Chondrocyte (in vitro differentiated cells): ENCODE measurements around the gene BSX. TPM values are rescaled to one million over a fixed set of nuclear protein-coding genes. Genes with fewer than 3 reads are reported as not detected.

Experiments used
- DNase-seq: peaks from one replicate; pipeline ENCODE4 v3.0.0; 2021; ENCODE audit warnings: mixed read lengths, low spot score
- H3K27ac Mint-ChIP-seq: one replicate; pipeline ENCODE4 v1.8.0; 2021; ENCODE audit warnings: mild to moderate bottlenecking, moderate library complexity, mixed read lengths; ENCODE audit not compliant: unreplicated experiment
- H3K27me3 Mint-ChIP-seq: 2 replicates; pipeline ENCODE4 v1.8.0; 2021; ENCODE audit warnings: low read depth, mixed read lengths
- H3K36me3 Mint-ChIP-seq: 2 replicates; pipeline ENCODE4 v1.8.0; 2021; ENCODE audit warnings: low read depth, mixed read lengths
- H3K4me1 Mint-ChIP-seq: 2 replicates; pipeline ENCODE4 v1.8.0; 2021; ENCODE audit warnings: low read depth, mild to moderate bottlenecking, mixed read lengths
- H3K4me3 Mint-ChIP-seq: one replicate; pipeline ENCODE4 v1.8.0; 2021; ENCODE audit warnings: mild to moderate bottlenecking, moderate library complexity, mixed read lengths; ENCODE audit not compliant: unreplicated experiment
- H3K9me3 Mint-ChIP-seq: 2 replicates; pipeline ENCODE4 v1.8.0; 2021; ENCODE audit warnings: low read depth, mixed read lengths
- total RNA-seq: library from RNA; stranded (reverse); gene quantifications from 3 replicates; pipeline ENCODE4 v1.2.1, GENCODE V29; 2021
- TF ChIP-seq, protein P1 (sequence below): fragments of 200-600 bp; sonication (generic); IDR thresholded peaks from 2 replicates; pipeline ENCODE4 v1.5.0; 2021; ENCODE audit warnings: antibody characterized with exemption, mild to moderate bottlenecking, moderate library complexity

The BSX gene
- total RNA-seq, 1 donor from 2014 or later, result not detected

DNA sequence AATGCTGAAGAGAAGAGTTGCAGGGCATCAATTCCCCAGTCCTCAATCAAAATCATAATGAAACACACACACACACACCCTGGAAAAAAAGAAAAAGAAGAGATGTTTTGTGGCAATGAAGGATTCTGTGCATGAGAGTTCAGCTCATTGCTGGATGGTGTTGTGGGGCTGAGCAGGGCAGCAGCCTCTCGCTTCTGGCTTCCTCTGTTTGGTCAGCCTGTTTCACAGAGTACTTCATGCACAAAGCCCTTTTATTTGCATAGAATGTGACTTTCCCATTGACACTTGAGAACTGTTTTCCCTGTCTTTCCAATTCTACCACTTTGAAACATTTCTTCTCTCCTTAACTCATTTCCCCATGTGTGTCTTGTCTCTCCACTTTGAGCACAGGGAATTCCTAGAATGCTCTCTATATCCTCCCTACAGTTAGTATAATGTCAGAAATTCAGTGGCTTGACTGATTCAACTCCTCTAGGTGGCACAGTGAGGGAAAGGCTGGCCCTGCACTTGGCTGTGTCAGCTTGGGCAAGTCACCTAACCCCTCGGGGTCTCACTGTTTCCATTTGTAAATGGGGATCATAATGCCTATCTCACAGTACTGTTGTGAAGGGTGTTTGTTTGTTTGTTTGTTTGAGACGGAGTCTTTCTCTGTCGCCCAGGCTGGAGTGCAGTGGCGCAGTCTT is 25.4 kb upstream of the BSX start:
- Mint-ChIP-seq H3K36me3 (no peaks in the 10 kb centered on the region), H3K27ac (no peak overlapping the region), H3K9me3 (no peaks in the 10 kb centered on the region), H3K4me1 (no peaks in the 10 kb centered on the region), H3K27me3 (peaks cover 12% of the 10 kb centered on the region), H3K4me3 (no peak overlapping the region)
- TF ChIP-seq, protein P1, sequence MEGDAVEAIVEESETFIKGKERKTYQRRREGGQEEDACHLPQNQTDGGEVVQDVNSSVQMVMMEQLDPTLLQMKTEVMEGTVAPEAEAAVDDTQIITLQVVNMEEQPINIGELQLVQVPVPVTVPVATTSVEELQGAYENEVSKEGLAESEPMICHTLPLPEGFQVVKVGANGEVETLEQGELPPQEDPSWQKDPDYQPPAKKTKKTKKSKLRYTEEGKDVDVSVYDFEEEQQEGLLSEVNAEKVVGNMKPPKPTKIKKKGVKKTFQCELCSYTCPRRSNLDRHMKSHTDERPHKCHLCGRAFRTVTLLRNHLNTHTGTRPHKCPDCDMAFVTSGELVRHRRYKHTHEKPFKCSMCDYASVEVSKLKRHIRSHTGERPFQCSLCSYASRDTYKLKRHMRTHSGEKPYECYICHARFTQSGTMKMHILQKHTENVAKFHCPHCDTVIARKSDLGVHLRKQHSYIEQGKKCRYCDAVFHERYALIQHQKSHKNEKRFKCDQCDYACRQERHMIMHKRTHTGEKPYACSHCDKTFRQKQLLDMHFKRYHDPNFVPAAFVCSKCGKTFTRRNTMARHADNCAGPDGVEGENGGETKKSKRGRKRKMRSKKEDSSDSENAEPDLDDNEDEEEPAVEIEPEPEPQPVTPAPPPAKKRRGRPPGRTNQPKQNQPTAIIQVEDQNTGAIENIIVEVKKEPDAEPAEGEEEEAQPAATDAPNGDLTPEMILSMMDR, result no peak
- no peak for DNase-seq

DNA sequence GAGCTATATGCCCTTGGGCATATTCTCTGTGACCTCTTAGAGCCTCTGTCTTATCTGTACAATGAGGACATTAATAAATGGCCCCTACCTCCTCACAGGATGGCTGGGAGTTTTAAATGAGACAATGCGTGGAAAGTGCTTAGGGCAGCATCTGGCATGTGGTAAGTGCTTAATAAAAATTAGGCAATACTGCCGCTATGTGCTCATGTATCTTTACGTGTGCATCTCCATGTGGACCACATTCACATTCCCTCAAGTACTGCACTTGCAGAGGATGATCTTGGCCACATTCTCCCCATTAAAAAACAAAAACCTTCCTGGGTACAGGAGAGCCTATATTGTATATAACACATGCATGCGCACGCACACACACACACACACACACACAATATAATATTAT is 19.1 kb upstream of the BSX start:
- TF ChIP-seq, protein P1, result no peak
- Mint-ChIP-seq H3K4me3 (no peak overlapping the region), H3K4me1 (no peaks in the 10 kb centered on the region), H3K9me3 (no peaks in the 10 kb centered on the region), H3K36me3 (no peaks in the 10 kb centered on the region), H3K27me3 (peaks cover 32% of the 10 kb centered on the region), H3K27ac (no peak overlapping the region)
- DNase-seq, result no peak

DNA sequence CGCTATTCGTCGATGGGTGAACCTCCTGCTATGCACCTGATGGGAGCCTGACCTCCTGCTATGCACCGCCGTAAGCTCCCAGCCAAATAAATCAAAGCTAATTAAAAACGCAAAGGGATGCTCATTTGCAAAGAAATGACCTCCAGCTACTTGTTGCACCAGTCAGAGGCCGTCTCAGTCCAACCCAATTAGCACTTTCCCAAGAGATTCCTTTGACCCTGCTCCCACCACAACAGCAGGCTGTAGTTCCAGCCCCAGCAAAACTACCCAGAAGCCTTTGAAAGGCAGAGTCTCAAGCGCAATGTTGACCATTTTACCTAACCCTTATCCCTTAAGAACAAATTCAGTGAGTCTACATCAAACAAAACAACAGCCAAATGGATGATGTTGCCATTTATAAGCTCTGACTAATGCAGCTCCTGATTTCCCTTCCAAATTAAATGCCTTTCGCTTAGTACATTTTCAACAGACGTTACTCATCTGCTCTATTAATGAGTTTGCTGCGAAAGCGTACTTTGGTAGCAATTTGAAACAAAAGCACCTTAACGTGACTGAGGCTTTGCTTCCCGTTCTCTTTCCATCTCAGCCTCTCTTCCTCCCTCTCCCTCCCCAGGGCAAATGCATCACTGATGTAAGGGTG is 17.2 kb upstream of the BSX start:
- peaks cover 48% of the 10 kb centered on the region for H3K27me3 Mint-ChIP-seq
- no peak overlapping the region for H3K27ac Mint-ChIP-seq
- H3K9me3 Mint-ChIP-seq, result no peaks in the 10 kb centered on the region
- no peak for DNase-seq
- no peaks in the 10 kb centered on the region for H3K4me1 Mint-ChIP-seq
- H3K4me3 Mint-ChIP-seq, result no peak overlapping the region
- TF ChIP-seq, protein P1, result no peak
- no peaks in the 10 kb centered on the region for H3K36me3 Mint-ChIP-seq

DNA sequence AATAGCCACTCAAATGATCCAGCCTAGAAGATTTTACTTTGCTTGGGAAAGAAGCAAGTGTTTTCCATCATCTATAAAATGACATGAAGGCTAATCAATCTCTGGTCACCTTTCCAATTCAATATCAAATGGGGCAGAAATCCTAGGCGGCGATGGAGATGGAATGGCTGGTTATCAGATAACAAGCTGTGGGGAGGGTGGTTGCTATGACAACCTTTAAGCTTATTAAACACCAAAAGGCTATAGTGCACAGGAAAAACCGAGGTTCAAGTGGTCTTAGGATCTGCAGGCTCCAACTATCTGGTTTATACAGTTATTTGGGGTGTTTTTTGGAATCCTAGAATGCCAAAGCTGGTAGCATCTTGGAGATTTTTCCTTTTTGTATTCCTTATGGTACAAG is 13.9 kb upstream of the BSX start:
- Mint-ChIP-seq H3K27ac (no peak overlapping the region), H3K4me3 (no peak overlapping the region), H3K9me3 (no peaks in the 10 kb centered on the region), H3K4me1 (no peaks in the 10 kb centered on the region), H3K36me3 (no peaks in the 10 kb centered on the region), H3K27me3 (peaks cover 63% of the 10 kb centered on the region)
- no peak for DNase-seq
- TF ChIP-seq, protein P1, result no peak

DNA sequence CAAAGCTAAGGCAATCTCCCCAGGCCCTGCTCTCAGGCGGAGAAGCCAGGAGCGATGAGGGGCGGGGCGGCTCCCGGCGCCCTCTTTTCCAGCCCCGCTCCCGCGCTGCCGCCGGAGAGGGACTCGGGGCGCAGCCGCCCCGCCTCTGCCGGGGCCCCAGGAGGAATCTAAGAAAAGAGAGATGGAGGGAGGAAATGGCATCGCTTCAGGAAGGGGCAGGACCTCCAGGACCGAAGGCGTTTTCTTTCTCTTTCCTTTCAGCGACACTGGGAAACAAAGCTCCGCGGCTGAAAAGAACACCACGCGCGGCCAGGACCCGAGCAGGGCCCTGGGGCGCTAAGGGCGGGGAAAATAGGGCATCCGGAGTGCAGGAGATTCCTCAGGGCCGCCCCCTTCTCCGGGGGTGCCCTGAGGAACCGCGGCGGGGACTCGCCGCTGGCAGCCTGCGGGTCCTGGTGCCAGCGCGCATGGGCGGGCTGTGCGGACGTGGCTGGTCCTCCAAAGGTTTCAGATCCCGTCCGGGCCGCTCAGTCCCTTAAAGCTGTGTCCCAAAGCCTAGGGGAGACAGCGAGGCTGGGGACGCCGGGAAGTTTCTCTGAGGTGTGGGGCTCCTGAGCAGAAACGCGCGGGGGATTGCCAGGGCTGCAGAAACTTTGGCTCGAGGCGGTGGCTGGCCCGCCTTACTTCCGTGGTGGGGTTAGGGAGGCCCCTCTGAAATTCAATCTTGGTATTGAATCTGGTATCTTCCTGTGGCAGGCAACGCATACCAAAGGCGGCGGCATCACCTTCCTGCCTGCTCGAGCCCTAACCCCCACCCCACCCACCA is 2.8 kb upstream of the BSX start:
- H3K4me3 Mint-ChIP-seq, result peak overlapping the region; percentile 85
- H3K36me3 Mint-ChIP-seq, result peaks cover 2% of the 10 kb centered on the region
- no peak overlapping the region for H3K27ac Mint-ChIP-seq
- no peaks in the 10 kb centered on the region for H3K9me3 Mint-ChIP-seq
- H3K4me1 Mint-ChIP-seq, result peaks cover 16% of the 10 kb centered on the region
- DNase-seq, result no peak
- TF ChIP-seq, protein P1, result no peak
- peaks cover 63% of the 10 kb centered on the region for H3K27me3 Mint-ChIP-seq
